ENCODE measurements around the gene PTPRN2.

GRCh38 chr7:157992511-157993160 is 595.0 kb downstream of the PTPRN2 start:
- TF ChIP-seq, protein P1, sequence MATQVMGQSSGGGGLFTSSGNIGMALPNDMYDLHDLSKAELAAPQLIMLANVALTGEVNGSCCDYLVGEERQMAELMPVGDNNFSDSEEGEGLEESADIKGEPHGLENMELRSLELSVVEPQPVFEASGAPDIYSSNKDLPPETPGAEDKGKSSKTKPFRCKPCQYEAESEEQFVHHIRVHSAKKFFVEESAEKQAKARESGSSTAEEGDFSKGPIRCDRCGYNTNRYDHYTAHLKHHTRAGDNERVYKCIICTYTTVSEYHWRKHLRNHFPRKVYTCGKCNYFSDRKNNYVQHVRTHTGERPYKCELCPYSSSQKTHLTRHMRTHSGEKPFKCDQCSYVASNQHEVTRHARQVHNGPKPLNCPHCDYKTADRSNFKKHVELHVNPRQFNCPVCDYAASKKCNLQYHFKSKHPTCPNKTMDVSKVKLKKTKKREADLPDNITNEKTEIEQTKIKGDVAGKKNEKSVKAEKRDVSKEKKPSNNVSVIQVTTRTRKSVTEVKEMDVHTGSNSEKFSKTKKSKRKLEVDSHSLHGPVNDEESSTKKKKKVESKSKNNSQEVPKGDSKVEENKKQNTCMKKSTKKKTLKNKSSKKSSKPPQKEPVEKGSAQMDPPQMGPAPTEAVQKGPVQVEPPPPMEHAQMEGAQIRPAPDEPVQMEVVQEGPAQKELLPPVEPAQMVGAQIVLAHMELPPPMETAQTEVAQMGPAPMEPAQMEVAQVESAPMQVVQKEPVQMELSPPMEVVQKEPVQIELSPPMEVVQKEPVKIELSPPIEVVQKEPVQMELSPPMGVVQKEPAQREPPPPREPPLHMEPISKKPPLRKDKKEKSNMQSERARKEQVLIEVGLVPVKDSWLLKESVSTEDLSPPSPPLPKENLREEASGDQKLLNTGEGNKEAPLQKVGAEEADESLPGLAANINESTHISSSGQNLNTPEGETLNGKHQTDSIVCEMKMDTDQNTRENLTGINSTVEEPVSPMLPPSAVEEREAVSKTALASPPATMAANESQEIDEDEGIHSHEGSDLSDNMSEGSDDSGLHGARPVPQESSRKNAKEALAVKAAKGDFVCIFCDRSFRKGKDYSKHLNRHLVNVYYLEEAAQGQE (IDR thresholded peaks at IDR 0.05; ENCODE audit: borderline replicate concordance in 1 of 2, low read depth in 1 of 2, low read length in 2 of 2), result no peak
- TF ChIP-seq RXRA (CRISPR knock-in tag; IDR thresholded peaks at IDR 0.05), result no peak
- no peak for TF ChIP-seq ARID2 (CRISPR knock-in tag; IDR thresholded peaks at IDR 0.05; ENCODE audit: borderline replicate concordance)
- TF ChIP-seq ZIK1 (CRISPR knock-in tag; IDR thresholded peaks at IDR 0.05; ENCODE audit: borderline replicate concordance, low read depth), result no peak
- TF ChIP-seq ETV6 (CRISPR knock-in tag; conservative IDR thresholded peaks at IDR 0.05), result no peak
- TF ChIP-seq, protein P2, sequence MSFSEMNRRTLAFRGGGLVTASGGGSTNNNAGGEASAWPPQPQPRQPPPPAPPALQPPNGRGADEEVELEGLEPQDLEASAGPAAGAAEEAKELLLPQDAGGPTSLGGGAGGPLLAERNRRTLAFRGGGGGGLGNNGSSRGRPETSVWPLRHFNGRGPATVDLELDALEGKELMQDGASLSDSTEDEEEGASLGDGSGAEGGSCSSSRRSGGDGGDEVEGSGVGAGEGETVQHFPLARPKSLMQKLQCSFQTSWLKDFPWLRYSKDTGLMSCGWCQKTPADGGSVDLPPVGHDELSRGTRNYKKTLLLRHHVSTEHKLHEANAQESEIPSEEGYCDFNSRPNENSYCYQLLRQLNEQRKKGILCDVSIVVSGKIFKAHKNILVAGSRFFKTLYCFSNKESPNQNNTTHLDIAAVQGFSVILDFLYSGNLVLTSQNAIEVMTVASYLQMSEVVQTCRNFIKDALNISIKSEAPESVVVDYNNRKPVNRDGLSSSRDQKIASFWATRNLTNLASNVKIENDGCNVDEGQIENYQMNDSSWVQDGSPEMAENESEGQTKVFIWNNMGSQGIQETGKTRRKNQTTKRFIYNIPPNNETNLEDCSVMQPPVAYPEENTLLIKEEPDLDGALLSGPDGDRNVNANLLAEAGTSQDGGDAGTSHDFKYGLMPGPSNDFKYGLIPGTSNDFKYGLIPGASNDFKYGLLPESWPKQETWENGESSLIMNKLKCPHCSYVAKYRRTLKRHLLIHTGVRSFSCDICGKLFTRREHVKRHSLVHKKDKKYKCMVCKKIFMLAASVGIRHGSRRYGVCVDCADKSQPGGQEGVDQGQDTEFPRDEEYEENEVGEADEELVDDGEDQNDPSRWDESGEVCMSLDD (CRISPR knock-in tag; IDR thresholded peaks at IDR 0.05; ENCODE audit: borderline replicate concordance), result no peak
- no peak for TF ChIP-seq DR1 (CRISPR knock-in tag; IDR thresholded peaks at IDR 0.05)
- no peak for TF ChIP-seq NFYB (CRISPR knock-in tag; IDR thresholded peaks at IDR 0.05)
- no peak for TF ChIP-seq GTF2F1 (IDR thresholded peaks at IDR 0.05; ENCODE audit: low read length)
- TF ChIP-seq CREB1 (IDR thresholded peaks at IDR 0.05), result no peak
- TF ChIP-seq CREB1 (CRISPR knock-in tag; IDR thresholded peaks at IDR 0.05), result no peak
- no peak for TF ChIP-seq FOXA1 (IDR thresholded peaks at IDR 0.05)
- no peak for TF ChIP-seq FOXA1 (CRISPR knock-in tag; IDR thresholded peaks at IDR 0.05)
- no peak for TF ChIP-seq KDM4B (CRISPR knock-in tag; IDR thresholded peaks at IDR 0.05)
- TF ChIP-seq THAP9 (CRISPR knock-in tag; IDR thresholded peaks at IDR 0.05; ENCODE audit: borderline replicate concordance), result no peak
- no peak for TF ChIP-seq RELA (CRISPR knock-in tag; IDR thresholded peaks at IDR 0.05)
